GM23338 (cell line): ENCODE measurements around the gene FAM47A.

Experiments
- CREB1 ChIP-seq: fragments of 250-450 bp; sonication (Bioruptor Pico); IDR thresholded peaks from 2 replicates; pipeline ENCODE4 v1.5.0; 2020; ENCODE audit warnings: low read depth, mild to moderate bottlenecking, moderate library complexity
- EZH2 ChIP-seq: fragments of 200-600 bp; sonication (generic); IDR thresholded peaks from one replicate; pipeline ENCODE4 v1.8.0; 2017; ENCODE audit warnings: antibody characterized with exemption, mild to moderate bottlenecking, low read depth; ENCODE audit not compliant: unreplicated experiment
- JUNB ChIP-seq: IDR thresholded peaks from one replicate; pipeline ENCODE4 v1.6.1; 2016; ENCODE audit warnings: antibody characterized with exemption; ENCODE audit not compliant: unreplicated experiment
- POLR2AphosphoS5 ChIP-seq: IDR thresholded peaks from 2 replicates; pipeline ENCODE4 v1.6.1; 2016; ENCODE audit warnings: antibody characterized with exemption, low read depth
- TF ChIP-seq, protein P1 (sequence below), 2 experiments: fragments of 200-600 bp in 1 of 2; sonication (generic) in 1 of 2; conservative IDR thresholded peaks; 2 replicates each; pipeline versions ENCODE4 v1.5.1 to v1.6.1; 2016 to 2017; ENCODE audit warnings: antibody characterized with exemption in 2 of 2, low read depth in 2 of 2, mild to moderate bottlenecking in 2 of 2, moderate library complexity in 1 of 2
- TF ChIP-seq, protein P2 (sequence below): IDR thresholded peaks from one replicate; pipeline ENCODE4 v1.6.1; 2018; ENCODE audit warnings: antibody characterized with exemption; ENCODE audit not compliant: unreplicated experiment

DNA sequence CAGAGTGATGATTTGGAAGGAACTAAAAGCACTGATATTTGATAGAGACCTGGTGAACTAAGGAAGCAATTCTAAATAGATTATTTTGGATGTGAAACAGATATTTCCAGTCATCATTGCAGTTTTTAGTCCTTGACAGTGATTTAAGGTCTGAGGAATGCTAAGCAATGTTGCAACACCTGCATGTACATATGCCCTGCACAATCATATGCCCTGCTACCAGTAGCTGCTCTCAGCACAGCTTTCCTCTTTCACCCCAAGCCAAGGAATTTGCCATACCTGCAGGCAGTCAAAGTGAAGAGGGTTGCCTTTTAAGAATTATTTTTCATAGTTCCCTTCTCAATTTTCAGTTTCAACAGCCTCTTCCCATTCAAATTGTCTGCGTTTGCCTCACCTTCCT is 8.7 kb upstream of the FAM47A start:
- TF ChIP-seq, protein P1, sequence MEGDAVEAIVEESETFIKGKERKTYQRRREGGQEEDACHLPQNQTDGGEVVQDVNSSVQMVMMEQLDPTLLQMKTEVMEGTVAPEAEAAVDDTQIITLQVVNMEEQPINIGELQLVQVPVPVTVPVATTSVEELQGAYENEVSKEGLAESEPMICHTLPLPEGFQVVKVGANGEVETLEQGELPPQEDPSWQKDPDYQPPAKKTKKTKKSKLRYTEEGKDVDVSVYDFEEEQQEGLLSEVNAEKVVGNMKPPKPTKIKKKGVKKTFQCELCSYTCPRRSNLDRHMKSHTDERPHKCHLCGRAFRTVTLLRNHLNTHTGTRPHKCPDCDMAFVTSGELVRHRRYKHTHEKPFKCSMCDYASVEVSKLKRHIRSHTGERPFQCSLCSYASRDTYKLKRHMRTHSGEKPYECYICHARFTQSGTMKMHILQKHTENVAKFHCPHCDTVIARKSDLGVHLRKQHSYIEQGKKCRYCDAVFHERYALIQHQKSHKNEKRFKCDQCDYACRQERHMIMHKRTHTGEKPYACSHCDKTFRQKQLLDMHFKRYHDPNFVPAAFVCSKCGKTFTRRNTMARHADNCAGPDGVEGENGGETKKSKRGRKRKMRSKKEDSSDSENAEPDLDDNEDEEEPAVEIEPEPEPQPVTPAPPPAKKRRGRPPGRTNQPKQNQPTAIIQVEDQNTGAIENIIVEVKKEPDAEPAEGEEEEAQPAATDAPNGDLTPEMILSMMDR (conservative IDR thresholded peaks at IDR 0.05; ENCODE audit: low read depth in 2 of 2) = no peak
- TF ChIP-seq POLR2AphosphoS5 (no peak), EZH2 (no peak), CREB1 (CRISPR knock-in tag) (no peak), JUNB (no peak)
- TF ChIP-seq, protein P2, sequence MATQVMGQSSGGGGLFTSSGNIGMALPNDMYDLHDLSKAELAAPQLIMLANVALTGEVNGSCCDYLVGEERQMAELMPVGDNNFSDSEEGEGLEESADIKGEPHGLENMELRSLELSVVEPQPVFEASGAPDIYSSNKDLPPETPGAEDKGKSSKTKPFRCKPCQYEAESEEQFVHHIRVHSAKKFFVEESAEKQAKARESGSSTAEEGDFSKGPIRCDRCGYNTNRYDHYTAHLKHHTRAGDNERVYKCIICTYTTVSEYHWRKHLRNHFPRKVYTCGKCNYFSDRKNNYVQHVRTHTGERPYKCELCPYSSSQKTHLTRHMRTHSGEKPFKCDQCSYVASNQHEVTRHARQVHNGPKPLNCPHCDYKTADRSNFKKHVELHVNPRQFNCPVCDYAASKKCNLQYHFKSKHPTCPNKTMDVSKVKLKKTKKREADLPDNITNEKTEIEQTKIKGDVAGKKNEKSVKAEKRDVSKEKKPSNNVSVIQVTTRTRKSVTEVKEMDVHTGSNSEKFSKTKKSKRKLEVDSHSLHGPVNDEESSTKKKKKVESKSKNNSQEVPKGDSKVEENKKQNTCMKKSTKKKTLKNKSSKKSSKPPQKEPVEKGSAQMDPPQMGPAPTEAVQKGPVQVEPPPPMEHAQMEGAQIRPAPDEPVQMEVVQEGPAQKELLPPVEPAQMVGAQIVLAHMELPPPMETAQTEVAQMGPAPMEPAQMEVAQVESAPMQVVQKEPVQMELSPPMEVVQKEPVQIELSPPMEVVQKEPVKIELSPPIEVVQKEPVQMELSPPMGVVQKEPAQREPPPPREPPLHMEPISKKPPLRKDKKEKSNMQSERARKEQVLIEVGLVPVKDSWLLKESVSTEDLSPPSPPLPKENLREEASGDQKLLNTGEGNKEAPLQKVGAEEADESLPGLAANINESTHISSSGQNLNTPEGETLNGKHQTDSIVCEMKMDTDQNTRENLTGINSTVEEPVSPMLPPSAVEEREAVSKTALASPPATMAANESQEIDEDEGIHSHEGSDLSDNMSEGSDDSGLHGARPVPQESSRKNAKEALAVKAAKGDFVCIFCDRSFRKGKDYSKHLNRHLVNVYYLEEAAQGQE = no peak
